ENCODE data around the gene KCNN1. TPM values are rescaled to one million over a fixed set of nuclear protein-coding genes. Genes with fewer than 3 reads are reported as not detected.

The KCNN1 gene
- total RNA-seq, 1 donor from 2014 or later = 1.5 TPM

DNA sequence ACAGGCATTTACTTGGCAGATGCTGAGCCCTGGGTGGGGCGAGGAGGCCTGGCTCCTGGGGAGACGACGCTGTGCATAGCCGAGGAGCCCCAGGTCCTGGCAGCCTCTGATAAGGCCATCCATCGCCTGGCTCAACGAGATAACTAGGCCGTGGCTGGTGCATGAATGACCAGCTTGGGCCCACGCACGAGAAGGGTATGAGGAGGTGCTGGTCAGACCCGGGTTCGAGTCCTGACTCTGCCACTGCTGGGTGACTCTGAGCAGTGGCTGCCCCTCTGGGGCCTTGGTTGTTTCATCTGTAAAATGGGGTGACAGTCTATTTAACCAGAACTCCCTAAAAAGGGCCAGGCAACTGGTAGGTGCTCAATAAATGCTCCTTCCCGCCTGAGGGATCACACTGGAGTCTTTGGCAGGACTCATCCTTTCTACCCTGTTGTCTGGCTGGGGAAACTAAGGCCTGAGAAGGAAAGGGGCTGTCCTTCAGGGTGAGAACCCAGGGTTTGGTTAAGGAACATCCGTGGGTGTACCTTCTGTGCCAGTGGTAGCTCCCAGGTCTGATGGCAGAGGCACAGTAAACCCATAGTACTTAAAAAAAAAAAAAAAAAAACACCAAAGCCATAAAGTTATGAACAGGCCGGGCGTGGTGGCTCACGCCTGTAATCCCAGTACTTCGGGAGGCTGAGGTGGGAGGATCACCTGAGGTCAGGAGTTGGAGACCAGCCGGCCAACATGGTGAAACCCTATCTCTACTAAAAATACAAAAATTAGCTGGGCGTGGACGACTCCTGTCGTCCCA, 33.0 kb downstream of the KCNN1 start:
- H3K4me1 Mint-ChIP-seq (ENCODE audit: low read depth, unreplicated experiment) = no peaks in the 10 kb centered on the region
- Histone ChIP-seq H4K20me1 (ENCODE audit: insufficient read depth, low read length) (peaks cover 4% of the 10 kb centered on the region), H3K79me2 (ENCODE audit: insufficient read depth, low read length) (peaks cover 8% of the 10 kb centered on the region), H2AFZ (ENCODE audit: low read depth, low read length) (no peak overlapping the region), H3K4me2 (ENCODE audit: low read length) (peak overlapping the region; percentile 87), H3K27ac (ENCODE audit: low read depth, low read length) (no peak overlapping the region), H3K27me3 (ENCODE audit: insufficient read depth, low read length) (no peaks in the 10 kb centered on the region), H3K4me1 (ENCODE audit: insufficient read depth, low read length) (peaks cover 5% of the 10 kb centered on the region), H3K9me3 (ENCODE audit: insufficient read depth, low read depth, low read length) (no peaks in the 10 kb centered on the region), H3K9ac (ENCODE audit: low read length) (no peak overlapping the region), H3K36me3 (ENCODE audit: insufficient read depth, low read length) (no peaks in the 10 kb centered on the region), H3K4me3 (ENCODE audit: insufficient read depth, low read depth, low read length) (no peak overlapping the region)
- FAIRE-seq (no peak), DNase-seq (ENCODE audit: low read depth) (no peak)
- H3K27me3 Mint-ChIP-seq (ENCODE audit: low read depth, unreplicated experiment) = peaks cover 5% of the 10 kb centered on the region
- H3K36me3 Mint-ChIP-seq (ENCODE audit: low read depth, unreplicated experiment) = no peaks in the 10 kb centered on the region
- H3K4me3 Mint-ChIP-seq (ENCODE audit: unreplicated experiment) = peak overlapping the region; percentile 82
- no peak for TF ChIP-seq EZH2 (IDR thresholded peaks at IDR 0.05; ENCODE audit: insufficient read depth, low read length)
- TF ChIP-seq, protein P1, sequence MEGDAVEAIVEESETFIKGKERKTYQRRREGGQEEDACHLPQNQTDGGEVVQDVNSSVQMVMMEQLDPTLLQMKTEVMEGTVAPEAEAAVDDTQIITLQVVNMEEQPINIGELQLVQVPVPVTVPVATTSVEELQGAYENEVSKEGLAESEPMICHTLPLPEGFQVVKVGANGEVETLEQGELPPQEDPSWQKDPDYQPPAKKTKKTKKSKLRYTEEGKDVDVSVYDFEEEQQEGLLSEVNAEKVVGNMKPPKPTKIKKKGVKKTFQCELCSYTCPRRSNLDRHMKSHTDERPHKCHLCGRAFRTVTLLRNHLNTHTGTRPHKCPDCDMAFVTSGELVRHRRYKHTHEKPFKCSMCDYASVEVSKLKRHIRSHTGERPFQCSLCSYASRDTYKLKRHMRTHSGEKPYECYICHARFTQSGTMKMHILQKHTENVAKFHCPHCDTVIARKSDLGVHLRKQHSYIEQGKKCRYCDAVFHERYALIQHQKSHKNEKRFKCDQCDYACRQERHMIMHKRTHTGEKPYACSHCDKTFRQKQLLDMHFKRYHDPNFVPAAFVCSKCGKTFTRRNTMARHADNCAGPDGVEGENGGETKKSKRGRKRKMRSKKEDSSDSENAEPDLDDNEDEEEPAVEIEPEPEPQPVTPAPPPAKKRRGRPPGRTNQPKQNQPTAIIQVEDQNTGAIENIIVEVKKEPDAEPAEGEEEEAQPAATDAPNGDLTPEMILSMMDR (IDR thresholded peaks at IDR 0.05; ENCODE audit: insufficient read depth, low read depth, low read length) = no peak
- H3K27ac Mint-ChIP-seq (ENCODE audit: unreplicated experiment) = peak overlapping the region; percentile 77
- H3K9me3 Mint-ChIP-seq (ENCODE audit: unreplicated experiment) = no peaks in the 10 kb centered on the region

DNA sequence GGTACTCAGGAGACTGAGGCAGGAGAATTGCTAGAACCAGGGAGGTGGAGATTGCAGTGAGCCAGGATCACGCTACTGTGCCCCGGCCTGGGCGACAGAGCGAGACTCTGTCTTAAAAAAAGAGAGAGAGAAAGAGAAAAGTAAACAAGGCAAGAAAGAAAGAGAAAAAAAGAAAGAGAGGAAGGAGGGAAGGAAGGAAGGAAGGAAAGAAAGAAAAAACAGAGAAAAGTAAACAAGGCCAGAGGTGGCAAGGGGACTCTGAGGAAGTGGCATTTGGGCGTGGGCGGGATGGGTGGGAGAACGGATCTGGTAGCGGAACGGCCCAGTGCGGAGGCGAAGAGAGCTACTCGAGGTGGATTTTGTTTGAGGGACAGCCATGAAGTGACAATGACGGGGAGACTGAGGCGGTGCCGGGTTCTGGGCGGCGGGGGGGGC, 33.6 kb downstream of the KCNN1 start:
- Histone ChIP-seq H3K4me1 (ENCODE audit: insufficient read depth, low read length) (peaks cover 5% of the 10 kb centered on the region), H3K9ac (ENCODE audit: low read length) (peak overlapping the region; percentile 72), H4K20me1 (ENCODE audit: insufficient read depth, low read length) (peaks cover 4% of the 10 kb centered on the region), H3K79me2 (ENCODE audit: insufficient read depth, low read length) (peaks cover 8% of the 10 kb centered on the region), H3K9me3 (ENCODE audit: insufficient read depth, low read depth, low read length) (no peaks in the 10 kb centered on the region), H3K27ac (ENCODE audit: low read depth, low read length) (no peak overlapping the region), H3K4me3 (ENCODE audit: insufficient read depth, low read depth, low read length) (peak overlapping the region; percentile 66), H3K4me2 (ENCODE audit: low read length) (peak overlapping the region; percentile 87), H3K36me3 (ENCODE audit: insufficient read depth, low read length) (no peaks in the 10 kb centered on the region), H2AFZ (ENCODE audit: low read depth, low read length) (peak overlapping the region; percentile 87), H3K27me3 (ENCODE audit: insufficient read depth, low read length) (no peaks in the 10 kb centered on the region)
- H3K4me1 Mint-ChIP-seq (ENCODE audit: low read depth, unreplicated experiment) = no peaks in the 10 kb centered on the region
- no peaks in the 10 kb centered on the region for H3K36me3 Mint-ChIP-seq (ENCODE audit: low read depth, unreplicated experiment)
- peaks cover 4% of the 10 kb centered on the region for H3K27me3 Mint-ChIP-seq (ENCODE audit: low read depth, unreplicated experiment)
- no peak for DNase-seq (ENCODE audit: low read depth)
- H3K27ac Mint-ChIP-seq (ENCODE audit: unreplicated experiment) = peak overlapping the region; percentile 77
- no peak for FAIRE-seq
- no peaks in the 10 kb centered on the region for H3K9me3 Mint-ChIP-seq (ENCODE audit: unreplicated experiment)
- TF ChIP-seq EZH2 (IDR thresholded peaks at IDR 0.05; ENCODE audit: insufficient read depth, low read length) = no peak
- TF ChIP-seq, protein P1 (IDR thresholded peaks at IDR 0.05; ENCODE audit: insufficient read depth, low read depth, low read length) = no peak
- peak overlapping the region; percentile 82 for H3K4me3 Mint-ChIP-seq (ENCODE audit: unreplicated experiment)
